HG02798 (cell line): ENCODE results near the gene CCNY.

Experiments used
- ATAC-seq: cut with Tn5 transposase; IDR thresholded peaks from one replicate; pipeline ENCODE4 v1.9.1; 2021; ENCODE audit warnings: mild to moderate bottlenecking; ENCODE audit not compliant: unreplicated experiment, poor library complexity

The CCNY gene

DNA sequence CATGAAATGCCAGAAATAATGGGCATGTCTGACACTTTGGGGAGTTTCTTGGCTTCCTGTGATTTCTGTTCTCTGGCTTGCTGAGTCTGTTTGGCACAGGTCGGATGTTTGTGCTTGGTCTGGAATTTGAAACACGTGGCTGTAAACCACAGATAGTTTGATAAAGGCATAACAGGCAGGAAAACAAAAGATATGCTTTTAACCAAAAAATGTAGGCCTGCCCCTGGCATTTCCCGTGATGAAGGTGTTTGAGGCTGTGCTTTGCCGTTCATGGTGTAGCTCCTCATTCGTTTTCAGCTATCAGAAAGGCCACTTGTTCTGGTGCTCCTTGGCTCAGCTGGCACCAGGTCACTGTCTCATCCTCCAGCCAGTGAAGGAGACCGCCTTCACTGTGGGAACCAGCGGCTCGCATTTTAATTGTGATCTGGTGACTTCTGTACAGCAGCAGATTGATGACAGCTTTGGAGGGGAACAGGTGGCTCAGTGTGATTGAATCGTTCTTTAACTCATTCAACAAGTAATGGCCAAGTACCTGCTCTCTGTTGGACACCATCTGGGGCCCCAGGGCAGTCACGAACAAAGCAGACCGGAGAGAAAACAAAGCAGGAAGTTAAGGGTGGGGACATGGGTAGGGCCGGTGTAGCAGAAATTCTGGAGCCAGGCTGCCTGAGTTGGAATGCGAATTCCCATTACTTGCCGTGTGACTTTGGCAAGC lies 111.5 kb downstream of the CCNY start:
- no peak for ATAC-seq

DNA sequence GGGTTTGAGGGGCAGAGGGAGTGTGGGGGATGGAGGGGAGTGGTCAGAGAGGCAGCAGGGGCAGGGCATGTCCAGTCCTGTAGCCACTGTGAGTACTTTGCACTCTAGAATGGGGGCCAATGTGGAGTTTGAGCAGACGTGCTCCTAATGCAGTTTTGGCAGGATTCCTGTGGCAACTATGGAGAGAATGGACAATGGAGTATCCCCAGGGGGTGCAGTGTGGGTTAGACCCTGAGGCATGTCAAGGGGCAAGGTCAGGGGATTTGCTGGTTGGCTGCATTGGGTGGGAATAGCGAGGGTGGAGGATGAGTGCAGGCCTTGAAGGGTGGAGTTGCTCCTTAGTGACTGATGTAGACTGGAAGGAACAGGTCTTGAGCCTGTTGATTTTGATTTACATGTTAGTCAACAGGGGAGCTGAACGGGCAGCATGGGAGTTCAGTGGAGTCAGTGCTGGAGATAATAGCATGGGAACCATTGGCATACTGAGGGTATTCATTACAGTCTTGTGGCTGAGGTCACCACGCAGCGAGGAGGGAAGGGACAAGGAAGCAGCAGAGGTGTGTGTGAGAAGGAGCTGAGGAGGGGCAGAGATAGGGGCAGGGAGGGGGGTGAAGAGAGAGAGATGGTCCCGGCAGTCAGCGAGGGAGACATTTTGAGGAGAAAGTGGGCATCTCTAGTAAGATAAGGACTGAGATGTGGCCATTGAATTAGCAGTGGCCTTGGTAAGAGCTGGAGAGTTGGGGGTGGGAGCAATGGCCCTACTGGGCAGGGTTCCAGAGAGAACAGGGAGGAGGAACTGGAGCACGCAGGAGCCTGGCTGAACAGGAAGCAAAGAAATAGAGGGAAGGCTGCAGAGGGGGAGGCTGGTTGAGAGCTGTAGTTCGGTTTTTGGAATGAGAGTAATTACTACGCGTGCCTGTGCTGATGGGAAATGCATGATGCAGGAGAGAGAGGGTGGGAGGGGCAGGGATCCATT lies 112.7 kb downstream of the CCNY start:
- no peak for ATAC-seq

GRCh38 chr10:35449944-35450343 lies 113.6 kb downstream of the CCNY start:
- ATAC-seq, result no peak

GRCh38 chr10:35451151-35452016 lies 115.1 kb downstream of the CCNY start:
- peak; percentile 97 for ATAC-seq

GRCh38 chr10:35452171-35452570 lies 115.9 kb downstream of the CCNY start:
- ATAC-seq, result peak; percentile 31

DNA sequence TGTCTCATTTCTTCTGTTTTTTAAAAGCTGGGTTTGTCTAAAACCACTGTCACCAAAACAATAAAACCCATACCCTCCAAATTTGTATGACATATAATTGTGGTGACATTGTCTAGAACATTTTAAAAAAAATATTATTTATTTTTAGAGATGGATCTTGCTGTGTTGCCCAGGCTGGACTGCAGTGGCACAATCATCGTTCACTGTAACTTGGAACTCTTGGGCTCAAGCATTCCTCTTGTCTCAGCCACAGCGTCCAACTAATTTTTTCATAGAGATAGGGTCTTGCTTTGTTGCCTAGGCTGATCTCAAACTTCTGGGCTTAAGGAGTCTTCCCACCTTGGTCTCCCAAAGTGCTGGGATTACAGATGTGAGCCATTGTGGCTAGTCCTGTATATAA lies 116.5 kb downstream of the CCNY start:
- ATAC-seq, result no peak

DNA sequence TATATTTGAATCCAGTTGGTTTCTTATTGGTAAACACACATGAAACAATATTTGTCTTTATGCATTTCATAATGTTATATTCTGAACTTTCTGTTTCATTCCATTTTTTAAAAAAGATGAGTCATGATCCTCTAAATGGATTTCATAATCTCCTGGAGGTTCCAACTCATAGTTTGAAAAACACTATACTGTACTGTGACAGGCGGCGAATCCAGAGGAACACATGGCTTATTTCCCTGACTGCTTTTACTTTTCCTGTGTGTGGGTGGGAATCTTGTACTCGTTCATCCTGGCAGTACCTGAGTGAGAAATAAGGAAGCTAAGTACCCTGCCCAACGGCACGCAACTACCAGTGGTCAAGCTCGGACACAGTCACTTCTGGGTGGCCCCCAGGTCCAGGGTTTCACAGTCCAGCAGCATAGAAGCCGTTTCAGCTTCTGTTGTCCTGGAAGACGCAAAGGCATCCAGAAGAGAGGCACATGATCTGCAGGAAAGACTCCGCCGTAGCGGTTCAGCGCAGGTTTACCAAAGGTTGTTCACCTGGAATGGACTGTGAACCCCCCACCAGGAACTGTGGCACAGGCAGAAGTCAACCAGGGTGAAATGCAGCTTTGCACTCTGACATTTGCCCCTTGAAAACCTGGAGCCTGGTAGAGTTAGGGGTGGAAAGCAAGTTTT lies 117.7 kb downstream of the CCNY start:
- ATAC-seq, result no peak

GRCh38 chr10:35456153-35456720 lies 119.9 kb downstream of the CCNY start:
- ATAC-seq, result no peak

GRCh38 chr10:35456784-35457183 lies 120.5 kb downstream of the CCNY start:
- no peak for ATAC-seq

DNA sequence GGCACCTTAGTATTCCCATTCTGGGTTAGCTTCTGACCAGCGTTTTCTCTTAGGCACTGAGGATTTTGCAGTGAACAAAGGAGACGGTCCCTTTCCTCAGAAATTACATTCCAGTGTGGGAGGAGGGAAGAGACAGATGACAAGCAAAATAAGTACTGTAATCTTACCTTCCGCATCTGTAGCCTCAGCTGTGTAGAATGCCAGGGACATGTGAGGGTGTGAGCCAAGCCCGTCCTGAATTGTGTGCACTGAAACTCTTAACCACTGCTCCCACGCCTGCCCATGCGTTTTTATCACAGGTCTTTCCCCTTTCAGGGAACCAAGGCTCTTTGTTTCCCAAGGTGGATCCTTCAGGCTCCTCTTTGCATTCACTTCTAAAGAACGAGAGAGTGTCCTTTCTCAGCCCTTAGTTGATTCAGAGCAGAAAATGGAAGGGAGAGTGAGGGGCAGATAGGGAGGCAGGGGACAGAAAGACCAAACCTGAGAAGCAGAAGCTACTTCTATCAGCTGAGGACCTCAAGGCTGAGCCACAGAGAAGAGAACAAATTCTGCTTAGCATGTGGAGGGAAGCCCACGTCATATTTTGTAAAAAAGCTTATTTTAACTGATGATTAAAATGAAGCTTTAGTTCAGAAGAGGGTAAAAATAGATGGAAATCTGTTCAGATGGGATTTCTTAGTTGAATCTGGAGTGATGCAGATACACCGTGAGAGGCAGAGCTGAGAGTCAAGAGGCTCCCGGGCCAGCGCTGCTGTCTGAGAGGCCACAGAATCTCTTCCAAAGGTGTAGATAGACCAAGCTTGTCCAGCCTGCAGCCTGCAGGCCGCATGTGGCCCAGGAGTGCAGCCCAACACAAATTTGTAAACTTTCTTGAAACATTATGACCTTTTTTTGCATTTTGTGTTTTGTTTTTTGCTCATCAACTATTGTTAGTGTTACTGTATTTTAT lies 122.5 kb downstream of the CCNY start:
- no peak for ATAC-seq

DNA sequence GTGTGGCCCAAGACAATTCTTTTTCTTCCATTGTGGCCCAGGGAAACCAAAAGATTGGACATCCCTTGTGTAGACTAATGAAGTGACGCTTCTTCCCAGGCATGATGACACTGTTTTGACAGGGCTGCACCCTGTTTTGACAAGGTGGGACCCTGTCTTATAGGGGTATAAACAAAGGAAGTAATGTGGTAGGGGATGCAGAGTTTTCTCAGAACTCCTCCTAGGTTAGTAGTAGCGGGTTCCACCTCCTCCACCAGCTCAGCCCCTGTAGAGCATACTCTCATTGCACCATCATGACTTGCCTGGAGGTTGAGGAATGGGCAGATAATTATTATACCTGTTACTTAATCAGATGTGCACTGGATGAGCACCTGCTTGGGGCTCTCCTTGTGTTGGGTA lies 123.1 kb downstream of the CCNY start:
- ATAC-seq, result no peak

DNA sequence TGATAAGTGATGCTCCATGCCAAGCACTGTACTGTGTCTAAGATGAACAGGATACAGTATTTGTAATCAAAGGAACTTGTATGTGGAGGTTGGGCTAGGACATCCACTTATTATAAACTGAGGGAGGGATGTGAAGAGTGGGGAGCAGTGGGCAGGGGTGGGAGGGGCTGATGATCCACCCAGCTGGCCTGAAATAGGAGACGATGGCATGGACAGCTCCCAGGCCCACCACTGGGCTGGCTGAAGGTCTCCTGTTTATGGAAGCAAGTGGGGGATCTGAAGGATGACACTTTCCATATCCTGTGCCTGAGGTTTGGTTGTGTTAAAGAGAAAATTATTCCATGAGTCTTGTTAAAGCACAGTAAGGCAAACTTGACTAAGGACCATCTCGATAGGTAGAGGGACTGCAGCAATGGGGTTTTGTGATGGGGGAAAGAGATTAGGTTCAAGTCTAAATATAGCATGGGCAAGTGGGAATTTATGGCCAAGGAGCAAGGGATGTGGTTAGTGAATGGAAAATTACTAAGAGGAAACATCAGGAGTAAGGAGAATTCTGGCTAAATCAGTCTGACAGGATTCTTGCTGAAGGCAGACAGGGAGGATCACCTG lies 124.6 kb downstream of the CCNY start:
- ATAC-seq, result no peak

GRCh38 chr10:35462491-35462934 lies 126.2 kb downstream of the CCNY start:
- ATAC-seq, result peak; percentile 88

DNA sequence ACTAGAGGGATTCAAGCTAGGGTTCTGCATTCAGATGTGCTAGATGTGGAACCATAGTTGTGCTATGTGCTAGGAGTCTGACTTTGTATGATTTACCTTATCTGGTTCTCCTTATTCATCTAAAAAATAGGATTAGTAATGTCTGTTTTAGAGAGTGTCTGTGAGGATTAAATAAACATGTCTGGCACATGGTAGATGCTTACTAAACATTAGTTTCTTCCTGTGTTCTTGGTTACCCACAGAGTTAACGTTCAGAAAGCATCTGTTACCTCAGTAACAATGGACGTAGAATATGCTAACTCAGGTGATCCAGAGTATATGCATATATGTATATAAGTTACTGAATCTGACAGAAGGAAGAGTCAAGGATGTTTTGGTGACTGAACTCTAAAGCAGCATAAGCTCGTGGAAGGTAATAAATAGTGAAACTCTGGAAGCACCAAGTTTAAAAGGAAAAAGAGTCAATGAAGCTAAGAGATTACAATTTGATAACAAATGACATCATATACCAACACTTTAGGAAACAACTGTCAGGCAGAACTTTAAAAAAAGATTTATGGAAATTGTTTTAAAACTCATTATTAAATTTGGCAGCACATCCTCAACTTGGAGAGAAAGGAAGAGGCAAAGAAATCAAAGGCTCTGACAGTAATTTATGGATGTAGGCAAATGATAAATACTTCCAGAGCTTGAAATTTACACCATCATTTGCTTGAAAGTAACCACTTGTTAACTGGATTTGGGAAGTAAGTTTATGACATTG lies 127.0 kb downstream of the CCNY start:
- no peak for ATAC-seq

DNA sequence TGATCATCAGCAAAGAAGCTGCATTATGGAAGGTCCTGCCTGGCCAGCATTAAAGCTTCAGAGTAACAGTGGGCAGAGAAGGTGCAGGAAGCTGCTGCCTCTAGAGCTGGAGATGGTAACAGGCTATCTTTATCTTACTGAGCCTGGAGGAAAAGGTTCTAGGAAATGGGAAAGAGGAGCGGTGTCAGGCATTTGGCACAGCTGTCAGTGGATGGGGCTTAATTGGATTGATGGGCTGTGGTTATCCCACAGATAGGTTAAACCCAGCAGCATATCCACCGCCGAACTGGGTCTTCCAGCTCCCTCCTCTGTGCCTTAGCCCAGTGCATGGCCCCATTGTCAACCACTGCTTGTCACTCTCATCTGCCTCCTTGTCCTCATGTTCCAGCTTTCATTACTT lies 127.6 kb downstream of the CCNY start:
- ATAC-seq, result no peak

DNA sequence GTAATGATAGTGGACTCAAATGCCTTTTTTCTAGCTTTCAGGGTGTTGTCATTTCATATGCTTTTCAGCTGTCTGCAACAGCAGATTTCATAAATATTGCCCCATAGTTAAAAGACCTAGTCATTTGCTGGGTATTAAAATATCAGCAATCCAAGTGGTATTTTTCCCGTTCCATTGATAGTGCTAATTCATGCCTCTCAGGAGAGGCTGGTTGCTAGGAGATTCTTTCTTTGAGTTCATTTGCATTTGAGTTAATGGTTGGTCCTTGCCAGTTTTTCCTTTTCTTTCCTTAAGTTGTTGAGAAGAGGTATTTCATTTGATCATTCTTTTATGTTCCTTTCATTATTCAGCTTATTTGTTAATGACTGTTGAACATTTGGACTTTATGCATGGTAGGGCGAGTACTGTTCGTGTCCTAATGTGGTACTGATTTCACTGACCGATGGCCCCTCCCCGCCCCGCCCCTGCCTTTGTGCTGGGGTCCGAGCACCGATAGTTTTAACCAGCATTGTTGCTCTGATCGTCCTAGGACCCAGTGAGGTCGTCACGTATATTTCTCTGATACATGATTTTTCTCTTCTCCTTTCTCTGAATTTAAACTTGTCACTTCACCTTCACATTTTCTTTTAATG lies 128.6 kb downstream of the CCNY start:
- no peak for ATAC-seq

DNA sequence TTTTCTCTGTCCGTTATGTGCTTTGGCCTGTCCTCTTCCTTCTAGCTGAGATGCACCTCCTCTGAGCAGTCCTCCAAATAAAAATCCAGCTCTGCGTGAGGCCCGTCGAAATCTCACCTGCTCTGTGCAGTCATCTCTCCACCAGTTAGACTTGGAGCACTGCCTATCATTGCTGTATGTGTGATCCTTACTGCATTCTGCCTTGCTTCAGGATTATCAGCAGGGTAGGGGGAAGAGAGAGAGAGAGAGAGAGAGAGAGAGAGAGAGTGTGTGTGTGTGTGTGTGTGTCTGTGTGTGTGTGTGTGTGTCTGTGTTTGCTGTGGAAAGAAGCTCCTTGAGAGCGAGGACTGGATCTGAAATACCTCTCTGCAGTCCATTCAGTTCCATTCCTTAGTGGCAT lies 129.4 kb downstream of the CCNY start:
- ATAC-seq, result no peak
